Uterus (tissue), 4 donors: ENCODE data around the gene IFNLR1. TPM values are rescaled to one million over a fixed set of nuclear protein-coding genes. Genes with fewer than 3 reads are reported as not detected.

Experiments
- DNase-seq, 2 donors: peaks; one replicate each; pipeline ENCODE4 v3.0.0-alpha.2; 2019 to 2020
- H3K27ac ChIP-seq, 2 donors: fragments of 200-600 bp; sonication (generic); 1 replicate in 1 of 2; 2 replicates in 1 of 2; pipeline ENCODE4 v1.5.1; 2016 to 2018
- H3K27me3 ChIP-seq, 2 donors: fragments of 200-600 bp; sonication (generic); one replicate each; pipeline ENCODE4 v1.5.1; 2018 to 2019; ENCODE audit warnings: control low read depth in 1 of 2
- H3K36me3 ChIP-seq, 2 donors: fragments of 200-600 bp; sonication (generic); one replicate each; pipeline ENCODE4 v1.5.1; 2019; ENCODE audit warnings: control low read depth in 1 of 2
- H3K4me1 ChIP-seq, 2 donors: fragments of 200-600 bp; sonication (generic); one replicate each; pipeline ENCODE4 v1.5.1; 2018 to 2019; ENCODE audit warnings: control low read depth in 1 of 2
- H3K4me3 ChIP-seq, 2 donors: fragments of 200-600 bp; sonication (generic); 1 replicate in 1 of 2; 2 replicates in 1 of 2; pipeline ENCODE4 v1.5.1; 2018 to 2019; ENCODE audit warnings: mild to moderate bottlenecking in 1 of 2
- H3K9me3 ChIP-seq, 2 donors: fragments of 200-600 bp; sonication (generic); one replicate each; pipeline ENCODE4 v1.5.1; 2019; ENCODE audit warnings: control low read depth in 1 of 2
- POLR2A ChIP-seq, 2 donors: fragments of 450-650 bp; IDR thresholded peaks; one replicate each; pipeline ENCODE4 v1.6.1; 2016; ENCODE audit warnings: antibody characterized with exemption in 2 of 2, mild to moderate bottlenecking in 1 of 2, moderate library complexity in 1 of 2
- intact Hi-C: fragments of 100-400 bp; cut with DNase I; formaldehyde crosslinking; loops from one replicate; pipeline ENCODE4 v1.15.1; 2023; ENCODE audit warnings: low total_unique reads
- total RNA-seq, 4 donors: library from RNA; depleted of rRNA in 3 of 4; stranded (reverse); fragments of >200 nt in 3 of 4; gene quantifications; one replicate each; pipeline versions ENCODE4 v1.1.0 to v1.2.4, GENCODE V29; 2014 to 2023
- TF ChIP-seq, protein P1 (sequence below), 4 experiments: fragments of 200-600 bp in 2 of 4; fragments of 450-650 bp in 2 of 4; sonication (generic) in 2 of 4; IDR thresholded peaks; one replicate each; pipeline ENCODE4 v1.5.1; 2016 to 2019; ENCODE audit warnings: antibody characterized with exemption in 4 of 4, mild to moderate bottlenecking in 2 of 4, moderate library complexity in 1 of 4
- donor health status: DM: yes; HTN: yes; CAD: no.

Gene IFNLR1
- total RNA-seq, 4 donors from 2014 or later, result 0.29 to 2.6 (median 1.3) TPM; not detected in 1

DNA sequence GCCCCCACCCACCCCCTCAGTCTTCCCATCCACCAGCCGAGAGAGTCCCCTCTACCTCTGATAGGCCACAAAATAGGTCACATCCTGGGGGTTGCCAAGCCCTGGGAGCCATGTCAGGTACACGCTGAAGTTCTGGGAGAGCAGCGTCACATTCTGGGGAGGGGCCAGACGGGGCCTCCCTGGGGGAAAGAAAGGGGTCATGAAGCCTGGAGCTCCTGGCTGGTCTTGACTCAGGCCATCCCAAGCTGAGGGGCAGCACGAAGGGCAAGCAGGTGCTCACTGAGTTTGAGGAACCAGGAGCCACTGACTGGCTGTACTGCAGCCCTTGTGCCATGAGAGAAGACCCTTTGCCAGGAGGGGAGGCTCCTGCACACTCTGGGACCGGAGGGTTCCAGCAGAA, 6.4 kb downstream of the IFNLR1 start:
- no peak for TF ChIP-seq POLR2A (IDR thresholded peaks at IDR 0.05)
- TF ChIP-seq, protein P1, sequence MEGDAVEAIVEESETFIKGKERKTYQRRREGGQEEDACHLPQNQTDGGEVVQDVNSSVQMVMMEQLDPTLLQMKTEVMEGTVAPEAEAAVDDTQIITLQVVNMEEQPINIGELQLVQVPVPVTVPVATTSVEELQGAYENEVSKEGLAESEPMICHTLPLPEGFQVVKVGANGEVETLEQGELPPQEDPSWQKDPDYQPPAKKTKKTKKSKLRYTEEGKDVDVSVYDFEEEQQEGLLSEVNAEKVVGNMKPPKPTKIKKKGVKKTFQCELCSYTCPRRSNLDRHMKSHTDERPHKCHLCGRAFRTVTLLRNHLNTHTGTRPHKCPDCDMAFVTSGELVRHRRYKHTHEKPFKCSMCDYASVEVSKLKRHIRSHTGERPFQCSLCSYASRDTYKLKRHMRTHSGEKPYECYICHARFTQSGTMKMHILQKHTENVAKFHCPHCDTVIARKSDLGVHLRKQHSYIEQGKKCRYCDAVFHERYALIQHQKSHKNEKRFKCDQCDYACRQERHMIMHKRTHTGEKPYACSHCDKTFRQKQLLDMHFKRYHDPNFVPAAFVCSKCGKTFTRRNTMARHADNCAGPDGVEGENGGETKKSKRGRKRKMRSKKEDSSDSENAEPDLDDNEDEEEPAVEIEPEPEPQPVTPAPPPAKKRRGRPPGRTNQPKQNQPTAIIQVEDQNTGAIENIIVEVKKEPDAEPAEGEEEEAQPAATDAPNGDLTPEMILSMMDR (IDR thresholded peaks at IDR 0.05), result no peak
- intact Hi-C loops, result no loop called here
- H3K9me3 ChIP-seq, result no peaks in the 10 kb centered on the region
- no peaks in the 10 kb centered on the region for H3K4me1 ChIP-seq
- no peaks in the 10 kb centered on the region for H3K27me3 ChIP-seq
- no peak for DNase-seq
- H3K36me3 ChIP-seq, result no peaks in the 10 kb centered on the region
- H3K27ac ChIP-seq, result no peak overlapping the region
- no peak overlapping the region for H3K4me3 ChIP-seq

DNA sequence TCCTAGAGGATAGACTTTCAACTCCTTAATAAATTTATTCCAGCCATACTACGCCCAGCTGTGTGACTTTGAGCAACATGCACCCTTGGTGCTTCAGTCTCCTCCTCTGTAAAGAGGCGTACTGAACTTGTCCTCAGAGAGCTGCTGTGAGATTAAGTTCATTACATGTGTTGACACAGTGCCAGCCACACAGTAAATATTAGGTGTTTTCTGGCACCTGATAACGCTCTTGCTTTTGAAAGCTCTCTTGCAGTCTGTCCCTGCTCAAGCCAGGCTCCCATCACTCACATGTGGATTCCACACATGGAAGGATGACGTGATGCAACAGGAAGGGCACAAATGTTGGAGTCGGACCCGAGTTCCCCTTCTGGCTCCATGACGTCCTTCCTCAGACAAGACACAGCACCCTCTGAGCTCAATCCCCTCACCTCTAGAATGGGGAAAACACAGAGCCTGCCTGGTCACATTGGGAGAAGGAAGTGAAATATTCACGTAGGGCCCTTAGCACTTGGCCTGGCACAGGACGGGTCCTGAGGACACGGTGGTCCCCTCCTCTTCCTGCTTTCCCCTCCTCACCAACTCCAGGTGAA, 7.7 kb downstream of the IFNLR1 start:
- Histone ChIP-seq H3K9me3 (no peaks in the 10 kb centered on the region), H3K27ac (no peak overlapping the region), H3K4me3 (no peak overlapping the region), H3K36me3 (no peaks in the 10 kb centered on the region), H3K27me3 (no peaks in the 10 kb centered on the region), H3K4me1 (no peaks in the 10 kb centered on the region)
- intact Hi-C loops, result no loop called here
- TF ChIP-seq, protein P1 (IDR thresholded peaks at IDR 0.05), result no peak
- TF ChIP-seq POLR2A (IDR thresholded peaks at IDR 0.05), result no peak
- DNase-seq, result no peak

DNA sequence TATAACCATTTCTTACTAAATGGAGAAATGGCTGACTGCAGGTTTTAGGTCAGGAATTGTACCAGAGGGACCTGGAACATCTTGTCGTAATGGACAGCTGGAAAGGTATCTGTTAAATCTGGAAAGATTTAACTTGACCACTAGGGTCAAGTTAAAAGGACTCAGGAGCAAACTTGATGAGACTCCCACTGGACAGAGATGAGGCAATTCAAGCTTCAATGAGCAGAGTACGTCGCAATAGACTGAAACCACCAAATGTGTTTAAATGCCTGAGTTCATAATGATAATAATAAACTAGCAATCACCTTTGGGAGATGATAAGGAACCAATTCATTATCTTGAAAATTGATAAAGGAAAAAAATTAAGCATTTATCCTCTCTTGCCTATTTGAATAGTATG, 8.7 kb downstream of the IFNLR1 start:
- DNase-seq, result no peak
- Histone ChIP-seq H3K27ac (no peak overlapping the region), H3K4me3 (no peak overlapping the region), H3K9me3 (no peaks in the 10 kb centered on the region), H3K27me3 (no peaks in the 10 kb centered on the region), H3K4me1 (no peaks in the 10 kb centered on the region), H3K36me3 (no peaks in the 10 kb centered on the region)
- intact Hi-C loops, result no loop called here
- TF ChIP-seq, protein P1 (IDR thresholded peaks at IDR 0.05), result no peak
- no peak for TF ChIP-seq POLR2A (IDR thresholded peaks at IDR 0.05)

DNA sequence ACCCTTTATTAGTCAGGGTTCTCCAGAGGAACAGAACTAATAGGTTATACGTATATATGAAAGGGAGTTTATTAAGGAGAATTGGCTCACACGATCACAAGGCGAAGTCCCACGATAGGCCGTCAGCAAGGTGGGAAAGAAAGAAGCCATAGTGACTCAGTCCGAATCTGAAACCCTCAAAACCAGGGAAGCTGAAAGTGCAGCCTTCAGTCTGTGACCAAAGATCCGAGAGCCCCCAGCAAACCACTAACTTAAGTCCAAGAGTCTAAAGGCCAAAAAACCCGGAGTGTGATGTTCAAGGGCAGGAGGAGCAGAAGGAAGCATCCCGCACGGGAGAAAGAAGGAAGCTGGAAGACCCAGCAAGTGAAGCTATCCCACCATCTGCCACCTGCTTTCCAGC, 9.9 kb downstream of the IFNLR1 start:
- H3K4me1 ChIP-seq, result no peaks in the 10 kb centered on the region
- TF ChIP-seq, protein P1 (IDR thresholded peaks at IDR 0.05), result no peak
- TF ChIP-seq POLR2A (IDR thresholded peaks at IDR 0.05), result no peak
- DNase-seq, result no peak
- no peaks in the 10 kb centered on the region for H3K9me3 ChIP-seq
- no peaks in the 10 kb centered on the region for H3K27me3 ChIP-seq
- H3K4me3 ChIP-seq, result no peak overlapping the region
- no peaks in the 10 kb centered on the region for H3K36me3 ChIP-seq
- no peak overlapping the region for H3K27ac ChIP-seq
- intact Hi-C loops, result no loop called here

DNA sequence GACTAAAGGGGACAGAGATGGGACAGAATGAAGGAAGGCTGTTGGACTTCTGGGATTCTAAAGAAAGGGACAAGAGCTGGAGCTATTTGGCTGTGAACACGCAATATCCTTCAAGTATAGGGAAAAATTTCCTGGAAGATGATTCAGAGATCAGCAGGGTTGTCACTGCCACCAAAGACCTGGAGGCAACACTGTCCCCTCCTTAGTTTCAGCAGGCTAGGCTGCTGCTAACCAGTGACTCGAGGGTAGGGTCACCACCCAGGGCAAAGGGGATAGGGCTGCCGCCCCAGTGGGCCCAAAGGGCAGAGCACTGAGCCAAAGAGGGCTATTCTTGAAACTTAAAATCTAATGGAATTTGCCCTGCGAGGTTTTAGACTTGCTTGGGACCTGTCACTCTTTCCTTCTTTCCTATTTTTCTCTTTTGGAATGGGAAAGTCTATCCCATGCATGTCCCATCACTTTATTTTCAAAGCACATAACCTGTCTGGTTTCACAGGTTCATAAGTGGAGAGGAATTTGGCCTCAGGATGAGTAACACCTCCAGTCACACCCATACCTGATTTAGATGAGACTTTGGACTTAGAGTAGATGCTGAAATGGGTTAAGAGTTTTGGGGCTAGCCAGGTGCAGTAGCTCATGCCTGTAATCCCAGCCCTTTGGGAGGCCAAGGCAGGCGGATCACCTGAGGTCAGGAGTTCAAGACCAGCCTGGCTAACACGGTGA, 11.9 kb downstream of the IFNLR1 start:
- DNase-seq, result no peak
- TF ChIP-seq POLR2A (IDR thresholded peaks at IDR 0.05), result no peak
- TF ChIP-seq, protein P1 (IDR thresholded peaks at IDR 0.05), result no peak
- intact Hi-C loops, result no loop called here
- Histone ChIP-seq H3K4me1 (no peaks in the 10 kb centered on the region), H3K9me3 (no peaks in the 10 kb centered on the region), H3K27me3 (no peaks in the 10 kb centered on the region), H3K4me3 (no peak overlapping the region), H3K36me3 (no peaks in the 10 kb centered on the region), H3K27ac (no peak overlapping the region)
